Neuronal stem cell (in vitro differentiated cells): ENCODE results near the gene COX4I2.
A peak's percentile ranks its signal among the peaks of the same experiment; 100 is the strongest.

Experiments
- DNase-seq: peaks from one replicate; pipeline ENCODE4 v3.0.0-alpha.2; 2013; ENCODE audit warnings: low spot score
- H2AFZ ChIP-seq: one replicate; pipeline ENCODE4 v1.6.1; 2013; ENCODE audit warnings: mild to moderate bottlenecking, low read length, inconsistent platforms
- H2AK5ac ChIP-seq: 2 replicates; pipeline ENCODE4 v1.6.1; 2013; ENCODE audit warnings: low read depth, mild to moderate bottlenecking, inconsistent platforms, low read length, moderate library complexity, mixed read lengths
- H2BK120ac ChIP-seq: 2 replicates; pipeline ENCODE4 v1.6.1; 2013; ENCODE audit warnings: low read depth, mild to moderate bottlenecking, inconsistent platforms, low read length, moderate library complexity, mixed read lengths
- H2BK12ac ChIP-seq: one replicate; pipeline ENCODE4 v1.6.1; 2013; ENCODE audit warnings: low read length, inconsistent platforms
- H2BK15ac ChIP-seq: 2 replicates; pipeline ENCODE4 v1.6.1; 2013; ENCODE audit warnings: mild to moderate bottlenecking, low read length, inconsistent platforms, mixed read lengths
- H2BK5ac ChIP-seq: one replicate; pipeline ENCODE4 v1.6.1; 2013; ENCODE audit warnings: inconsistent platforms, mild to moderate bottlenecking, low read length, moderate library complexity
- H3K14ac ChIP-seq: one replicate; pipeline ENCODE4 v1.6.1; 2013; ENCODE audit warnings: low read length, inconsistent platforms
- H3K18ac ChIP-seq: 2 replicates; pipeline ENCODE4 v1.6.1; 2013; ENCODE audit warnings: low read length, inconsistent platforms
- H3K23ac ChIP-seq: 2 replicates; pipeline ENCODE4 v1.6.1; 2013; ENCODE audit warnings: low read depth, mild to moderate bottlenecking, mixed read lengths, low read length, inconsistent platforms; ENCODE audit not compliant: poor library complexity
- H3K27ac ChIP-seq: replicated peaks from 3 replicates; pipeline ENCODE4 v1.5.1; 2013; ENCODE audit warnings: low read length, inconsistent platforms
- H3K27me3 ChIP-seq, 3 experiments: 2 replicates each; pipeline ENCODE4 v1.6.1; 2013; ENCODE audit warnings: low read length in 3 of 3, mild to moderate bottlenecking in 2 of 3, inconsistent platforms in 1 of 3, low read depth in 1 of 3, mixed read lengths in 1 of 3, moderate library complexity in 1 of 3; ENCODE audit not compliant: control insufficient read depth in 3 of 3, insufficient read depth in 3 of 3
- H3K36me3 ChIP-seq, 2 donors: replicated peaks in 1 of 2; 2 replicates each; pipeline ENCODE4 v1.6.1; 2013; ENCODE audit warnings: low read length in 2 of 2; ENCODE audit not compliant: control insufficient read depth in 2 of 2, insufficient read depth in 2 of 2
- H3K4ac ChIP-seq: 2 replicates; pipeline ENCODE4 v1.6.1; 2013; ENCODE audit warnings: inconsistent platforms, mild to moderate bottlenecking, low read length, moderate library complexity
- H3K4me1 ChIP-seq, 2 donors: 1 replicate in 1 of 2; 2 replicates in 1 of 2; pipeline ENCODE4 v1.6.1; 2013; ENCODE audit warnings: low read length in 2 of 2, low read depth in 1 of 2; ENCODE audit not compliant: control insufficient read depth in 2 of 2, insufficient read depth in 1 of 2
- H3K4me2 ChIP-seq: one replicate; pipeline ENCODE4 v1.6.1; 2013; ENCODE audit warnings: mild to moderate bottlenecking, low read length, inconsistent platforms; ENCODE audit not compliant: insufficient read depth, poor library complexity, severe bottlenecking
- H3K4me3 ChIP-seq, 2 donors: 2 replicates each; pipeline ENCODE4 v1.5.1; 2013; ENCODE audit warnings: low read length in 2 of 2, mild to moderate bottlenecking in 2 of 2, inconsistent platforms in 1 of 2, moderate library complexity in 1 of 2
- H3K79me1 ChIP-seq: one replicate; pipeline ENCODE4 v1.6.1; 2013; ENCODE audit warnings: low read depth, mild to moderate bottlenecking, inconsistent platforms, low read length, moderate library complexity
- H3K9ac ChIP-seq: one replicate; pipeline ENCODE4 v1.6.1; 2013; ENCODE audit warnings: mild to moderate bottlenecking, low read depth, low read length, inconsistent platforms; ENCODE audit not compliant: poor library complexity
- H3K9me3 ChIP-seq, 2 donors: replicated peaks in 1 of 2; 2 replicates each; pipeline versions ENCODE3 to v1.6.1; 2013; ENCODE audit warnings: low read length in 2 of 2, mild to moderate bottlenecking in 2 of 2, inconsistent platforms in 1 of 2, low read depth in 1 of 2, mixed read lengths in 1 of 2, moderate library complexity in 1 of 2; ENCODE audit not compliant: control insufficient read depth in 2 of 2, insufficient read depth in 1 of 2
- H4K8ac ChIP-seq: one replicate; pipeline ENCODE4 v1.6.1; 2013; ENCODE audit warnings: low read depth, mild to moderate bottlenecking, inconsistent platforms, low read length, moderate library complexity
- H4K91ac ChIP-seq: one replicate; pipeline ENCODE4 v1.6.1; 2013; ENCODE audit warnings: low read length, low read depth, mild to moderate bottlenecking, inconsistent platforms; ENCODE audit not compliant: poor library complexity
- WGBS, 2 donors: extraction: QIAGEN DNeasy Blood & Tissue Kit; methylation state at CpG; one replicate each; pipeline ENCODE4 v1.1.7; 2013; ENCODE audit warnings: missing lambda C conversion rate in 2 of 2, mixed read lengths in 1 of 2; ENCODE audit not compliant: insufficient read length in 2 of 2, insufficient replicate concordance in 1 of 2; ENCODE audit errors: extremely low coverage in 2 of 2; 5-methylcytosine and 5-hydroxymethylcytosine counted together

COX4I2 gene

GRCh38 chr20:31653561-31653960 is 15.8 kb downstream of the COX4I2 start:
- Histone ChIP-seq H2BK5ac (no peak overlapping the region), H3K4me2 (no peak overlapping the region), H3K27ac (no peak overlapping the region), H3K14ac (no peak overlapping the region), H4K8ac (no peak overlapping the region), H3K27me3 (peaks cover 0 to 3% (median 0%) of the 10 kb centered on the region in 3 experiments), H2AK5ac (no peak overlapping the region), H2AFZ (no peak overlapping the region), H3K36me3 (no peaks in the 10 kb centered on the region), H3K4me3 (no peak overlapping the region), H3K4me1 (no peaks in the 10 kb centered on the region), H3K79me1 (no peaks in the 10 kb centered on the region), H3K4ac (no peak overlapping the region), H2BK12ac (no peak overlapping the region), H3K9ac (no peak overlapping the region), H2BK15ac (no peak overlapping the region), H3K23ac (no peak overlapping the region), H3K18ac (no peak overlapping the region), H3K9me3 (no peaks in the 10 kb centered on the region), H2BK120ac (no peak overlapping the region), H4K91ac (no peak overlapping the region)
- no CpG with 5 or more reads among the region's 5 CpGs for WGBS, 2 donors
- no peak for DNase-seq

- Histone ChIP-seq H2AFZ (no peak overlapping the region), H3K27ac (no peak overlapping the region), H2AK5ac (no peak overlapping the region), H3K9me3 (no peaks in the 10 kb centered on the region), H3K4me1 (no peaks in the 10 kb centered on the region), H4K8ac (no peak overlapping the region), H3K9ac (no peak overlapping the region), H4K91ac (no peak overlapping the region), H2BK12ac (no peak overlapping the region), H3K79me1 (no peaks in the 10 kb centered on the region), H3K4ac (no peak overlapping the region), H3K23ac (no peak overlapping the region), H2BK120ac (no peak overlapping the region), H3K4me3 (no peak overlapping the region), H3K14ac (no peak overlapping the region), H3K36me3 (no peaks in the 10 kb centered on the region), H3K4me2 (no peak overlapping the region), H2BK15ac (no peak overlapping the region), H2BK5ac (no peak overlapping the region), H3K27me3 (peaks cover 0 to 3% (median 0%) of the 10 kb centered on the region in 3 experiments), H3K18ac (no peak overlapping the region)
- no CpG with 5 or more reads among the region's 5 CpGs for WGBS, 2 donors
- no peak for DNase-seq
Observed at GRCh38 chr20:31654534-31654933, 16.8 kb downstream of the COX4I2 start.

GRCh38 chr20:31661625-31662371 is 24.1 kb downstream of the COX4I2 start:
- Histone ChIP-seq H3K79me1 (no peaks in the 10 kb centered on the region), H3K23ac (no peak overlapping the region), H3K18ac (no peak overlapping the region), H2BK15ac (no peak overlapping the region), H3K36me3 (peaks cover 6 to 33% of the 10 kb centered on the region in 2 donors), H3K4me1 (peaks cover 7 to 8% of the 10 kb centered on the region in 2 donors), H2BK120ac (no peak overlapping the region), H4K8ac (no peak overlapping the region), H3K27ac (no peak overlapping the region), H2AK5ac (no peak overlapping the region), H3K4me3 (peak overlapping the region; percentile 23 to 47), H4K91ac (no peak overlapping the region), H2BK12ac (no peak overlapping the region), H3K27me3 (no peaks in the 10 kb centered on the region), H3K9ac (peak overlapping the region; percentile 32), H2AFZ (peak overlapping the region; percentile 78), H2BK5ac (no peak overlapping the region), H3K4me2 (peak overlapping the region; percentile 72), H3K14ac (no peak overlapping the region), H3K9me3 (no peaks in the 10 kb centered on the region), H3K4ac (no peak overlapping the region)
- no CpG with 5 or more reads among the region's 31 CpGs for WGBS, 2 donors
- peak; percentile 63 for DNase-seq

DNA sequence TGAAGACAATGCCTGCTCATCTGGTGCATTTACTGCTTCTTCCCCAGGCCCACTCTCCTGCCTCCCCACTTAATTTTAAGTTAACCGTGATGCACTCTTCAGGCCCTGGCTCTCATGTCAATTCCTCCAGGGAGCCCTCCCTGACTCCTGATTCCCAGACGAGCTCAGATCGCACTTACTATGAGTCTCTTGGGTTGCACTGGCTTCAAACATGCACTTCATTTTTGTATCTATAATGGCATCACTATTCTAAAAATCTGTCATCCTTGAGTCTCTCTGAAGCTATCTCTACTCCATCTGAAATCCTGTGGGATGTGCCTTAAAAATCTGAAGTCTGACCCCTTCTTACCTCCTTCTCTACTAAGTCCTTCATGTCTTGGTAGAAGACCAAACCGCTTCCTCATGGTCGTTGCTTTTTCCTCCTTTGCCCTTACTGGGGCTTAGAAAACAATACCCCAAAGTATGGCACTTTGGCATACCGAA is 24.7 kb downstream of the COX4I2 start:
- Histone ChIP-seq H3K27me3 (no peaks in the 10 kb centered on the region), H3K79me1 (no peaks in the 10 kb centered on the region), H4K91ac (no peak overlapping the region), H3K4me3 (no peak overlapping the region), H2BK120ac (no peak overlapping the region), H3K4ac (no peak overlapping the region), H3K4me1 (peaks cover 8% of the 10 kb centered on the region in 2 donors), H3K18ac (no peak overlapping the region), H2BK12ac (no peak overlapping the region), H4K8ac (no peak overlapping the region), H3K14ac (no peak overlapping the region), H3K9me3 (no peaks in the 10 kb centered on the region), H2AFZ (no peak overlapping the region), H3K9ac (no peak overlapping the region), H2BK5ac (no peak overlapping the region), H3K4me2 (no peak overlapping the region), H2AK5ac (no peak overlapping the region), H2BK15ac (no peak overlapping the region), H3K23ac (no peak overlapping the region), H3K27ac (no peak overlapping the region), H3K36me3 (peaks cover 7 to 36% of the 10 kb centered on the region in 2 donors)
- DNase-seq: no peak
- WGBS, 2 donors: no CpG with 5 or more reads among the region's 6 CpGs
